PFSK-1 (cell line): ENCODE measurements around the gene RTN4IP1.

Experiments used
- POLR2AphosphoS5 ChIP-seq: IDR thresholded peaks from 2 replicates; pipeline ENCODE4 v1.6.1; 2012; ENCODE audit warnings: low read depth, mild to moderate bottlenecking, control low read depth, low read length, moderate library complexity
- TAF1 ChIP-seq: IDR thresholded peaks from 2 replicates; pipeline ENCODE4 v1.6.1; 2012; ENCODE audit warnings: low read length, control low read depth, borderline replicate concordance; ENCODE audit not compliant: insufficient read depth

GRCh38 chr6:106622412-106622811 lies 6.9 kb downstream of the RTN4IP1 start:
- TF ChIP-seq TAF1 (no peak), POLR2AphosphoS5 (no peak)
